Keratinocyte (primary cell): Measurements from ENCODE around the gene CD274. TPM values are rescaled to one million over a fixed set of nuclear protein-coding genes. Genes with fewer than 3 reads are reported as not detected.

ENCODE experiments used
- DNase-seq: peaks from one replicate; pipeline ENCODE4 v3.0.0-alpha.2; 2011; ENCODE audit warnings: low read depth, missing footprints, low spot score
- FAIRE-seq: peaks from 2 replicates; lab custom pipeline; 2011; peaks lifted over from hg19 to GRCh38; lab: Jason Lieb, UNC
- H2AFZ ChIP-seq: 2 replicates; pipeline ENCODE4 v1.6.0; 2012; ENCODE audit warnings: low read length, control low read depth, inconsistent platforms; ENCODE audit not compliant: control insufficient read depth
- H3K27ac ChIP-seq: 2 replicates; pipeline ENCODE4 v1.5.1; 2011; ENCODE audit warnings: low read length; ENCODE audit not compliant: control insufficient read depth, insufficient read depth
- H3K27me3 ChIP-seq: 3 replicates; pipeline ENCODE4 v1.6.0; 2011; ENCODE audit warnings: low read length; ENCODE audit not compliant: control insufficient read depth, insufficient read depth; ENCODE audit errors: extremely low read depth
- H3K36me3 ChIP-seq, 2 experiments: 2 replicates in 1 of 2; 3 replicates in 1 of 2; pipeline ENCODE4 v1.5.1; 2011; ENCODE audit warnings: low read length in 2 of 2, mild to moderate bottlenecking in 1 of 2; ENCODE audit not compliant: control insufficient read depth in 2 of 2, insufficient read depth in 2 of 2; ENCODE audit errors: extremely low read depth in 1 of 2
- H3K4me1 ChIP-seq: 3 replicates; pipeline ENCODE4 v1.5.1; 2011; ENCODE audit warnings: low read length; ENCODE audit not compliant: control insufficient read depth, insufficient read depth; ENCODE audit errors: extremely low read depth
- H3K4me2 ChIP-seq: 3 replicates; pipeline ENCODE4 v1.6.0; 2011; ENCODE audit warnings: low read depth, low read length; ENCODE audit not compliant: control insufficient read depth, insufficient read depth; ENCODE audit errors: extremely low read depth
- H3K4me3 ChIP-seq, 3 experiments: fragments of 200-600 bp in 1 of 3; sonication (generic) in 1 of 3; 2 replicates in 2 of 3; 3 replicates in 1 of 3; pipeline ENCODE4 v1.5.1; 2011 to 2016; ENCODE audit warnings: low read length in 3 of 3, mild to moderate bottlenecking in 3 of 3, control low read depth in 2 of 3, inconsistent platforms in 1 of 3, low read depth in 1 of 3, mixed read lengths in 1 of 3, mixed run types in 1 of 3, moderate library complexity in 1 of 3; ENCODE audit not compliant: control insufficient read depth in 2 of 3, insufficient read depth in 2 of 3; ENCODE audit errors: extremely low read depth in 1 of 3
- H3K79me2 ChIP-seq: 2 replicates; pipeline ENCODE4 v1.6.0; 2012; ENCODE audit warnings: low read length; ENCODE audit not compliant: control insufficient read depth, insufficient read depth
- H3K9ac ChIP-seq: 3 replicates; pipeline ENCODE4 v1.6.0; 2011; ENCODE audit warnings: low read length; ENCODE audit not compliant: control insufficient read depth, insufficient read depth; ENCODE audit errors: extremely low read depth
- H3K9me1 ChIP-seq: 3 replicates; pipeline ENCODE4 v1.6.0; 2011; ENCODE audit warnings: low read length; ENCODE audit not compliant: control insufficient read depth, insufficient read depth; ENCODE audit errors: extremely low read depth
- H3K9me3 ChIP-seq: 2 replicates; pipeline ENCODE4 v1.5.1; 2012; ENCODE audit warnings: low read depth, low read length; ENCODE audit not compliant: control insufficient read depth
- H4K20me1 ChIP-seq: 3 replicates; pipeline ENCODE4 v1.6.0; 2011; ENCODE audit warnings: low read length; ENCODE audit not compliant: control insufficient read depth, insufficient read depth; ENCODE audit errors: extremely low read depth
- EZH2 ChIP-seq: IDR thresholded peaks from one replicate; pipeline ENCODE4 v1.6.1; 2012; ENCODE audit warnings: inconsistent platforms, mild to moderate bottlenecking, low read length, moderate library complexity
- dilution Hi-C: fragments of 300-500 bp; cut with MboI; formaldehyde crosslinking; loops from one replicate; pipeline ENCODE4 v1.7.0; 2020; ENCODE audit warnings: low sequenced_read_pairs; ENCODE audit not compliant: extremely low pct_ligation_motif_present
- polyA plus RNA-seq, 5 experiments: library from polyadenylated mRNA; depleted of rRNA in 3 of 5; stranded (reverse) in 3 of 5; stranded (forward) in 1 of 5; unstranded in 1 of 5; fragments of >200 nt; gene quantifications; 1 replicate in 1 of 5; 2 replicates in 3 of 5; 3 replicates in 1 of 5; pipeline versions ENCODE4 v1.2.1 to v1.2.3, GENCODE V29; 2011 to 2012; ENCODE audit warnings: missing spikeins in 2 of 5, low read depth in 1 of 5, low replicate concordance in 1 of 5
- TF ChIP-seq, protein P1 (sequence below), 3 experiments: IDR thresholded peaks in 1 of 3; conservative IDR thresholded peaks in 1 of 3; optimal IDR thresholded peaks in 1 of 3; 2 replicates in 2 of 3; 3 replicates in 1 of 3; pipeline versions ENCODE3 to v1.5.1; 2011; ENCODE audit warnings: low read length in 3 of 3, mild to moderate bottlenecking in 3 of 3, moderate library complexity in 2 of 3, control low read depth in 1 of 3, inconsistent platforms in 1 of 3; ENCODE audit not compliant: insufficient read depth in 2 of 3; ENCODE audit errors: extremely low read depth in 1 of 3

CD274 gene
- polyA plus RNA-seq, 1 donor (not counting 4 experiments of a cell fraction or from before 2014, with no cell fraction given), result 36.3 TPM

DNA sequence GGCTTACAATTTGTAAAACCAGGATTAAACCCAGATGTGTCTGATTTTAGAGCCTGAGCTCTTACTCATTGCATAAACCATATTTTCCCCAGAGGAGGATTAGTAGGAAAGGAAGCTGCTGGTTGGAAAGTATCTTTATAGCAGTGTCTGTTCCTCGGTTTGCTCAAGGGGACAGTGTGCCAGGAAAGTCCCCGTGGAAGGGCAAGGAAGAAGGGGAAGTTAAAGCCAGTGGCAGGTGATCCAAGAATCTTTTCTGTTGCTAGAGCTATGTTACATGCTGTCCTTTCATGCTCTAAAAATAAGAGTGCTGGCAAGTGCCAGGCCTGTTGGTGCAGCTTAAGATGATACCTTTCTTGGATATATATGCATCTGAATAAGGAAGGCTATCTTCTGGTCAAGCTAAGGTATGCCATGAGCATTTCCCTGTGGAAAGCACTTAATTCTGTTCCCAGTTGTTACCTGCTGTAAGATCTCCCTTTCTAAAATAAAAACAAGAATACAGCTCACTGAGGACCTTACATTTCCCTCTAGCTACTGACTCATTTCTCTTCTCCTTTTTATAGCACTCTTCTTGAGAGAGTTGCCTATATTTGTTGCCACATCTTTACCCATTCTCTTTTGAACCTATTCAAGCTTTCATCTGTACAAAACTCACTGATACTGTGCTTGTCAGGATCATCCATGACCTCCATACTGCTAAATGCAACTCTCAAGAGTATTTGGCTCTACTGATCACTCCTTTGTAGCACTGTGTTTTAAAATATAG is 68.0 kb downstream of the CD274 start:
- H3K27me3 ChIP-seq, result no peaks in the 10 kb centered on the region
- no peaks in the 10 kb centered on the region for H3K9me3 ChIP-seq
- peaks cover 37% of the 10 kb centered on the region for H3K79me2 ChIP-seq
- dilution Hi-C loops, result no loop called here
- H3K4me2 ChIP-seq, result no peak overlapping the region
- peaks cover 2 to 23% of the 10 kb centered on the region in 2 experiments for H3K36me3 ChIP-seq
- FAIRE-seq, result peak; percentile 13
- no peak for DNase-seq
- no peaks in the 10 kb centered on the region for H4K20me1 ChIP-seq
- H3K9me1 ChIP-seq, result no peaks in the 10 kb centered on the region
- no peak overlapping the region for H3K9ac ChIP-seq
- TF ChIP-seq, protein P1, sequence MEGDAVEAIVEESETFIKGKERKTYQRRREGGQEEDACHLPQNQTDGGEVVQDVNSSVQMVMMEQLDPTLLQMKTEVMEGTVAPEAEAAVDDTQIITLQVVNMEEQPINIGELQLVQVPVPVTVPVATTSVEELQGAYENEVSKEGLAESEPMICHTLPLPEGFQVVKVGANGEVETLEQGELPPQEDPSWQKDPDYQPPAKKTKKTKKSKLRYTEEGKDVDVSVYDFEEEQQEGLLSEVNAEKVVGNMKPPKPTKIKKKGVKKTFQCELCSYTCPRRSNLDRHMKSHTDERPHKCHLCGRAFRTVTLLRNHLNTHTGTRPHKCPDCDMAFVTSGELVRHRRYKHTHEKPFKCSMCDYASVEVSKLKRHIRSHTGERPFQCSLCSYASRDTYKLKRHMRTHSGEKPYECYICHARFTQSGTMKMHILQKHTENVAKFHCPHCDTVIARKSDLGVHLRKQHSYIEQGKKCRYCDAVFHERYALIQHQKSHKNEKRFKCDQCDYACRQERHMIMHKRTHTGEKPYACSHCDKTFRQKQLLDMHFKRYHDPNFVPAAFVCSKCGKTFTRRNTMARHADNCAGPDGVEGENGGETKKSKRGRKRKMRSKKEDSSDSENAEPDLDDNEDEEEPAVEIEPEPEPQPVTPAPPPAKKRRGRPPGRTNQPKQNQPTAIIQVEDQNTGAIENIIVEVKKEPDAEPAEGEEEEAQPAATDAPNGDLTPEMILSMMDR (optimal IDR thresholded peaks at IDR 0.05 in 1 of 3, IDR thresholded peaks at IDR 0.05 in 1 of 3, conservative IDR thresholded peaks at IDR 0.05 in 1 of 3; ENCODE audit: extremely low read depth in 1 of 3, insufficient read depth in 2 of 3, low read length in 3 of 3), result no peak
- no peak for TF ChIP-seq EZH2
- H3K27ac ChIP-seq, result no peak overlapping the region
- no peak overlapping the region for H3K4me3 ChIP-seq
- no peak overlapping the region for H2AFZ ChIP-seq
- H3K4me1 ChIP-seq, result peaks cover 14% of the 10 kb centered on the region

DNA sequence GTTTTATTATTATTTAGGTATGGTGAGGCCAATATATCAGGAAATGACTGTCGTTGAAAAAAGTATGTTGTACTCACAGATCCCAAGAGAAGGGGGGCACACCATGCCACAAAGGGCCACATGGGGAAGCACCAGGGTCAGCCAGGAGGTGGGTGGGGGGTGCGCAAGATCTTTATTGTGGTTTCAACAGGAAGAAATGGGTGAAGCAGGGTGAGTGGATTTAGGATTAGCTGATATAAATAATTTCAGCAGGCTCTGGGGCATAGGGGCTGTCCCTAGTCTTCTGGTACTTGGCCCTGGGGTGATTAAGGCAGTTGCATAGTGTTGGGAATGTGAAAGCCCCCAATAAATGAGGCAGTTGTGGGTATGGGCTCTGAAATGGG is 68.6 kb downstream of the CD274 start:
- Histone ChIP-seq H3K4me3 (no peak overlapping the region), H3K27ac (no peak overlapping the region), H3K4me1 (peaks cover 8% of the 10 kb centered on the region), H3K27me3 (no peaks in the 10 kb centered on the region), H3K36me3 (peaks cover 2 to 23% of the 10 kb centered on the region in 2 experiments), H3K79me2 (peaks cover 31% of the 10 kb centered on the region), H3K9me1 (no peaks in the 10 kb centered on the region), H2AFZ (no peak overlapping the region), H3K4me2 (no peak overlapping the region), H4K20me1 (no peaks in the 10 kb centered on the region), H3K9ac (no peak overlapping the region), H3K9me3 (no peaks in the 10 kb centered on the region)
- dilution Hi-C loops, result no loop called here
- TF ChIP-seq, protein P1 (optimal IDR thresholded peaks at IDR 0.05 in 1 of 3, IDR thresholded peaks at IDR 0.05 in 1 of 3, conservative IDR thresholded peaks at IDR 0.05 in 1 of 3; ENCODE audit: extremely low read depth in 1 of 3, insufficient read depth in 2 of 3, low read length in 3 of 3), result no peak
- no peak for TF ChIP-seq EZH2
- DNase-seq, result no peak
- no peak for FAIRE-seq

Other genes with a start within 250 kb of the CD274 start
- 0.04 TPM in 1 of 3 replicates, not detected in the others for gene INSL4, start 219.1 kb upstream of the CD274 start, polyA plus RNA-seq
- 0.41 to 0.98 TPM (median 0.68 TPM) in 3 replicates for gene RLN2, start 145.8 kb upstream of the CD274 start, polyA plus RNA-seq
- gene RLN1, start 110.7 kb upstream of the CD274 start, polyA plus RNA-seq, result 0.10 to 0.19 TPM in 2 of 3 replicates, not detected in the other
- gene PLGRKT, start 12.6 kb upstream of the CD274 start, polyA plus RNA-seq, result 16.9 to 35.2 TPM (median 28.6 TPM) in 3 replicates
- gene PDCD1LG2, start 60.0 kb downstream of the CD274 start, polyA plus RNA-seq, result 14.7 to 20.2 TPM (median 18.8 TPM) in 3 replicates
- gene RIC1, start 178.6 kb downstream of the CD274 start, polyA plus RNA-seq, result 17.2 to 20.5 TPM (median 19.6 TPM) in 3 replicates